K562 (cell line): ENCODE results near the gene C17orf50. TPM values are rescaled to one million over a fixed set of nuclear protein-coding genes. Genes with fewer than 3 reads are reported as not detected.

Source experiments
- ATAC-seq: fragments of 200-7000 bp; cut with Tn5 transposase; 3 replicates; pipeline ENCODE4 v1.9.1; 2020; ENCODE audit warnings: moderate library complexity
- BruUV-seq: library from RNA; stranded (reverse); fragments of 400-500 nt; replicated peaks from 2 replicates; lab custom pipeline; 2021; lab: Mats Ljungman, UMichigan
- CTCF ChIA-PET: fragments of 300-600 bp; formaldehyde crosslinking; extraction: SDS; loops from one replicate; lab custom pipeline; 2021; ENCODE audit warnings: low intra/inter-chr PET ratio; lab: Yijun Ruan, JAX
- POLR2A ChIA-PET: fragments of 300-600, 350-650 bp; sonication (Branson Sonifier 250); formaldehyde crosslinking; extraction: SDS; loops from one replicate; lab custom pipeline; 2021; ENCODE audit warnings: antibody characterized with exemption, inconsistent platforms; lab: Yijun Ruan, JAX
- DNase-seq, 4 experiments: peaks; one replicate each; pipeline versions ENCODE4 v3.0.0 to v3.0.0-alpha.2; 2011 to 2018; ENCODE audit warnings: low spot score in 3 of 4, mixed read lengths in 3 of 4; ENCODE audit errors: extremely low read depth in 1 of 4
- FAIRE-seq: peaks from 2 replicates; lab custom pipeline; 2011; peaks lifted over from hg19 to GRCh38; lab: Jason Lieb, UNC
- H2AFZ ChIP-seq: 2 replicates; pipeline ENCODE4 v1.6.0; 2011; ENCODE audit warnings: low read depth, low read length, control low read depth, inconsistent platforms
- H3K27ac ChIP-seq: fragments of 200-600 bp; 3 replicates; pipeline ENCODE4 v1.8.0; 2011; ENCODE audit warnings: low read depth, mild to moderate bottlenecking, control low read depth, inconsistent platforms, low read length, moderate library complexity, mixed read lengths; ENCODE audit errors: extremely low read depth
- H3K27me3 ChIP-seq, 2 experiments: fragments of 300-600 bp in 1 of 2; 2 replicates in 1 of 2; 3 replicates in 1 of 2; pipeline versions ENCODE4 v1.6.0 to v1.8.0; 2011; ENCODE audit warnings: inconsistent platforms in 2 of 2, low read length in 2 of 2, mild to moderate bottlenecking in 1 of 2, mixed read lengths in 1 of 2, moderate library complexity in 1 of 2; ENCODE audit not compliant: control insufficient read depth in 2 of 2, insufficient read depth in 2 of 2
- H3K36me3 ChIP-seq: fragments of 300-600 bp; 3 replicates; pipeline ENCODE4 v1.8.0; 2011; ENCODE audit warnings: mild to moderate bottlenecking, low read length, inconsistent platforms; ENCODE audit not compliant: control insufficient read depth, insufficient read depth
- H3K4me1 ChIP-seq, 2 experiments: fragments of 200-600 bp in 1 of 2; replicated peaks in 1 of 2; 2 replicates in 1 of 2; 3 replicates in 1 of 2; pipeline versions ENCODE4 v1.5.1 to v1.8.0; 2011; ENCODE audit warnings: inconsistent platforms in 2 of 2, low read length in 2 of 2, mild to moderate bottlenecking in 1 of 2, mixed read lengths in 1 of 2, moderate library complexity in 1 of 2; ENCODE audit not compliant: control insufficient read depth in 2 of 2, insufficient read depth in 2 of 2
- H3K4me2 ChIP-seq: 2 replicates; pipeline ENCODE4 v1.6.1; 2011; ENCODE audit warnings: low read length, control low read depth, inconsistent platforms, mixed read lengths; ENCODE audit not compliant: insufficient read depth
- H3K4me3 ChIP-seq: fragments of 200-600 bp; sonication (generic), shearing (Covaris generic); 2 replicates; pipeline ENCODE4 v1.5.1; 2016; ENCODE audit warnings: control low read depth, inconsistent platforms
- H3K79me2 ChIP-seq: fragments of 200-600 bp; 3 replicates; pipeline ENCODE4 v1.8.0; 2011; ENCODE audit warnings: low read length, inconsistent platforms; ENCODE audit not compliant: control insufficient read depth, insufficient read depth
- H3K9ac ChIP-seq, 2 experiments: 2 replicates each; pipeline versions ENCODE4 v1.6.0 to v1.6.1; 2011; ENCODE audit warnings: low read depth in 2 of 2, low read length in 2 of 2, control low read depth in 1 of 2, inconsistent platforms in 1 of 2, mild to moderate bottlenecking in 1 of 2, mixed read lengths in 1 of 2; ENCODE audit not compliant: insufficient read depth in 1 of 2
- H3K9me1 ChIP-seq: one replicate; pipeline ENCODE4 v1.6.0; 2011; ENCODE audit warnings: inconsistent platforms, mild to moderate bottlenecking, low read length, moderate library complexity; ENCODE audit not compliant: control insufficient read depth, insufficient read depth
- H3K9me3 ChIP-seq: replicated peaks from 2 replicates; pipeline ENCODE4 v1.5.1; 2011; ENCODE audit warnings: low read depth, low read length, inconsistent platforms; ENCODE audit not compliant: control insufficient read depth, insufficient read depth
- H4K20me1 ChIP-seq: replicated peaks from 2 replicates; pipeline ENCODE4 v1.6.1; 2011; ENCODE audit warnings: low read length, inconsistent platforms, mixed read lengths; ENCODE audit not compliant: control insufficient read depth, insufficient read depth
- ATF3 ChIP-seq, 2 experiments: fragments of 450-650 bp in 1 of 2; sonication (generic) in 1 of 2; formaldehyde crosslinking in 1 of 2; IDR thresholded peaks in 1 of 2; conservative IDR thresholded peaks in 1 of 2; 2 replicates each; pipeline versions ENCODE4 v1.6.1 to v1.8.1; 2016 to 2023; ENCODE audit warnings: mild to moderate bottlenecking in 2 of 2, moderate library complexity in 2 of 2, inconsistent platforms in 1 of 2, missing genetic modification reagents in 1 of 2
- BRCA1 ChIP-seq, 2 experiments: fragments of 450-650 bp in 1 of 2; sonication (generic) in 1 of 2; formaldehyde crosslinking in 1 of 2; IDR thresholded peaks; 2 replicates each; pipeline versions ENCODE4 v1.5.0 to v1.6.1; 2017 to 2020; ENCODE audit warnings: mild to moderate bottlenecking in 1 of 2, missing genetic modification reagents in 1 of 2
- ELF2 ChIP-seq: fragments of 250-450 bp; sonication (Bioruptor Pico); IDR thresholded peaks from 2 replicates; pipeline ENCODE4 v1.5.0; 2021; ENCODE audit warnings: mild to moderate bottlenecking
- ERF ChIP-seq: fragments of 450-650 bp; formaldehyde crosslinking; IDR thresholded peaks from 2 replicates; pipeline ENCODE4 v1.4.0; 2020; ENCODE audit warnings: mild to moderate bottlenecking, mixed read lengths
- ILK ChIP-seq: fragments of 450-650 bp; IDR thresholded peaks from 2 replicates; pipeline ENCODE4 v1.6.1; 2016; ENCODE audit warnings: missing genetic modification characterization, low read depth, mild to moderate bottlenecking, missing compliant biosample characterization, moderate library complexity, borderline replicate concordance
- MITF ChIP-seq: IDR thresholded peaks from 2 replicates; pipeline ENCODE4 v1.6.1; 2014; ENCODE audit warnings: antibody characterized with exemption
- PCBP2 ChIP-seq: fragments of 200-400 bp; formaldehyde crosslinking; IDR thresholded peaks from 2 replicates; pipeline ENCODE4 v1.6.1; 2018; ENCODE audit warnings: low read length, low read depth, mild to moderate bottlenecking, moderate library complexity; ENCODE audit not compliant: poor library complexity, severe bottlenecking
- SNIP1 ChIP-seq: fragments of 450-650 bp; IDR thresholded peaks from 2 replicates; pipeline ENCODE4 v1.7.1; 2017; ENCODE audit warnings: low read depth, mild to moderate bottlenecking
- TRIM28 ChIP-seq: fragments of 450-650 bp; IDR thresholded peaks from 2 replicates; pipeline ENCODE4 v1.6.1; 2017
- ZNF217 ChIP-seq: sonication (generic); formaldehyde crosslinking; IDR thresholded peaks from 2 replicates; pipeline ENCODE4 v1.8.0; 2022; ENCODE audit warnings: mild to moderate bottlenecking, missing genetic modification reagents
- ZNF586 ChIP-seq: fragments of 450-650 bp; formaldehyde crosslinking; conservative IDR thresholded peaks from 2 replicates; pipeline ENCODE4 v1.4.0; 2020; ENCODE audit warnings: mild to moderate bottlenecking, moderate library complexity
- ZNF644 ChIP-seq: fragments of 200-800 bp; sonication (Bioruptor generic); IDR thresholded peaks from 2 replicates; pipeline ENCODE4 v1.6.1; 2016; ENCODE audit warnings: low read depth, missing genetic modification characterization, missing compliant biosample characterization
- ZNF76 ChIP-seq: fragments of 250-450 bp; sonication (Bioruptor Pico); IDR thresholded peaks from 2 replicates; pipeline ENCODE4 v1.4.0; 2020; ENCODE audit warnings: mild to moderate bottlenecking, moderate library complexity, borderline replicate concordance
- WGBS: fragments of 100-300 bp; shearing (Covaris generic); methylation state at CpG from one replicate; pipeline ENCODE4 v1.1.6; 2016; ENCODE audit warnings: low coverage, mixed read lengths; ENCODE audit not compliant: insufficient coverage; ENCODE audit errors: missing lambda C conversion rate; 5-methylcytosine and 5-hydroxymethylcytosine counted together
- in situ Hi-C: fragments of 300-500 bp; cut with MboI; formaldehyde crosslinking; loops from 4 replicates; pipeline ENCODE4 v1.15.0; 2018; ENCODE audit warnings: inconsistent platforms, mixed read lengths
- intact Hi-C: fragments of 100-400 bp; cut with micrococcal nuclease; formaldehyde crosslinking; loops from 2 replicates; pipeline ENCODE4 v1.14.2; 2022
- polyA plus RNA-seq, 8 experiments: library from polyadenylated mRNA; depleted of rRNA in 4 of 8; stranded (reverse) in 5 of 8; unstranded in 3 of 8; fragments of >200 nt; fragmentation: Nextera tagmentation in 2 of 8; fragmentation: Illumina TruSeq in 1 of 8; extraction: Ambion mirVana in 2 of 8; extraction: Trizol in 1 of 8; gene quantifications; 2 replicates each; pipeline versions ENCODE4 v1.2.1 to v1.2.3, GENCODE V29; 2011 to 2014; ENCODE audit warnings: inconsistent platforms in 1 of 8, missing spikeins in 1 of 8
- total RNA-seq, 7 experiments: library from RNA; depleted of rRNA in 6 of 7; stranded (reverse); fragments of >200 nt in 6 of 7; fragmentation: Illumina TruSeq in 2 of 7; extraction: Trizol in 2 of 7; gene quantifications; 2 replicates each; pipeline versions ENCODE4 v1.2.1 to v1.2.3, GENCODE V29; 2011 to 2021; ENCODE audit warnings: low replicate concordance in 1 of 7

Gene C17orf50
- total and polyA plus RNA-seq, 9 of the 15 experiments (the other 6 are each of a cell fraction or from before 2014, with no cell fraction given): not detected

GRCh38 chr17:35773129-35773528 is 12.4 kb downstream of the C17orf50 start:
- FAIRE-seq (no peak), ATAC-seq (peak; percentile 23; the same call in 1 of the 3 replicates)
- in situ Hi-C loops: no loop called here

GRCh38 chr17:35773679-35774425 is 13.2 kb downstream of the C17orf50 start:
- BruUV-seq: no TSS peak
- in situ Hi-C loops: no loop called here
- POLR2A ChIA-PET: interaction anchor here (0.7 to 1.2 kb wide), 2 partner anchors 15 to 36 kb away, joined by 3 read pairs; no protein-coding TSS in a partner anchor
- CTCF ChIA-PET: no interaction called here
- DNase-seq: no peak
- FAIRE-seq: no peak
- no peaks in the 10 kb centered on the region for H3K9me1 ChIP-seq
- H4K20me1 ChIP-seq: no peaks in the 10 kb centered on the region; the same call in 1 of the 2 replicates
- WGBS: 3% methylated on average over 10 of the region's 10 CpGs
- H3K79me2 ChIP-seq: no peaks in the 10 kb centered on the region
- H3K9me3 ChIP-seq: no peaks in the 10 kb centered on the region
- intact Hi-C loops: no loop called here
- H3K27ac ChIP-seq: no peak overlapping the region
- no peak overlapping the region; a peak in 1 of 4 replicates for H3K9ac ChIP-seq
- no peak overlapping the region for H3K4me3 ChIP-seq
- H3K36me3 ChIP-seq: no peaks in the 10 kb centered on the region
- ATAC-seq: peak; percentile 42; the same call in 1 of the 3 replicates
- no peak overlapping the region for H2AFZ ChIP-seq
- no peak overlapping the region for H3K4me2 ChIP-seq
- H3K27me3 ChIP-seq: peaks cover 56 to 70% of the 10 kb centered on the region in 2 experiments
- peaks cover 0 to 10% of the 10 kb centered on the region in 2 experiments; a peak in 2 of 5 replicates for H3K4me1 ChIP-seq
- no peak for TF ChIP-seq ZNF217 (CRISPR knock-in tag)
- TF ChIP-seq SNIP1: no peak
- no peak for TF ChIP-seq ZNF586 (CRISPR knock-in tag)
- TF ChIP-seq ZNF76 (CRISPR knock-in tag): no peak
- no peak for TF ChIP-seq ATF3 (IDR thresholded peaks at IDR 0.05)
- no peak for TF ChIP-seq ATF3 (CRISPR knock-in tag; conservative IDR thresholded peaks at IDR 0.05)
- no peak for TF ChIP-seq ZNF644 (tag)
- TF ChIP-seq MITF: no peak
- no peak for TF ChIP-seq BRCA1 (IDR thresholded peaks at IDR 0.05)
- TF ChIP-seq BRCA1 (CRISPR knock-in tag; IDR thresholded peaks at IDR 0.05): no peak
- no peak for TF ChIP-seq ILK (tag)

More at GRCh38 chr17:35773129-35773528, 12.4 kb downstream of the C17orf50 start:
- Histone ChIP-seq H3K36me3 (no peaks in the 10 kb centered on the region), H3K4me2 (no peak overlapping the region), H3K4me1 (peaks cover 0 to 10% of the 10 kb centered on the region in 2 experiments; a peak in 2 of 5 replicates), H2AFZ (no peak overlapping the region), H4K20me1 (no peaks in the 10 kb centered on the region; the same call in 1 of the 2 replicates), H3K9ac (peak overlapping the region in 1 of 2 experiments; percentile 58; a peak in 2 of 4 replicates), H3K27me3 (peaks cover 51 to 72% of the 10 kb centered on the region in 2 experiments), H3K79me2 (no peaks in the 10 kb centered on the region), H3K9me1 (no peaks in the 10 kb centered on the region), H3K27ac (no peak overlapping the region), H3K4me3 (no peak overlapping the region), H3K9me3 (no peaks in the 10 kb centered on the region)
- 16% methylated on average over 20 of the region's 20 CpGs for WGBS
- no TSS peak for BruUV-seq
- POLR2A ChIA-PET: interaction anchor here (1.0 to 1.2 kb wide), 2 partner anchors 9 to 37 kb away, joined by 3 read pairs; no protein-coding TSS in a partner anchor
- intact Hi-C loops: no loop called here
- TF ChIP-seq ELF2 (no peak), TRIM28 (no peak), PCBP2 (no peak), ERF (CRISPR knock-in tag) (no peak)
- DNase-seq: no peak
- CTCF ChIA-PET: interaction anchor here (0.7 kb wide), 1 partner anchor 9 kb away, joined by 3 read pairs; no protein-coding TSS in a partner anchor
